ENCODE results near the gene PRR30. TPM values are rescaled to one million over a fixed set of nuclear protein-coding genes. Genes with fewer than 3 reads are reported as not detected.
"Not testable (repeated sequence)": the region's sequence is repeated elsewhere in the genome, so short reads cannot be mapped to it uniquely, and the experiment has no call there.

The PRR30 gene
- total RNA-seq, result not detected in 2 replicates

GRCh38 chr2:27139310-27139709 lies at the start of gene PRR30:
Gene PRR30 (minus strand): TSS chr2:27139410. CDS start chr2:27138329, 1,081 bp downstream.
- DNase-seq (ENCODE audit: low read depth in 2 of 2), result no peak

GRCh38 chr2:27186613-27187345 lies 47.6 kb upstream of the PRR30 start:
- DNase-seq (ENCODE audit: low read depth in 2 of 2), result no peak

GRCh38 chr2:27185331-27186026 lies 46.3 kb upstream of the PRR30 start:
- peak; percentile 17 to 68 for DNase-seq (ENCODE audit: low read depth in 2 of 2)

GRCh38 chr2:27184115-27184514 lies 44.9 kb upstream of the PRR30 start:
- DNase-seq (ENCODE audit: low read depth in 2 of 2), result no peak

- no peak for DNase-seq (ENCODE audit: low read depth in 2 of 2)
Observed at GRCh38 chr2:27182346-27182745, 43.1 kb upstream of the PRR30 start.

GRCh38 chr2:27179344-27180000 lies 40.3 kb upstream of the PRR30 start:
- no peak for DNase-seq (ENCODE audit: low read depth in 2 of 2)

GRCh38 chr2:27178469-27178868 lies 39.3 kb upstream of the PRR30 start:
- no peak for DNase-seq (ENCODE audit: low read depth in 2 of 2)

GRCh38 chr2:27177441-27178351 lies 38.5 kb upstream of the PRR30 start:
- no peak for DNase-seq (ENCODE audit: low read depth in 2 of 2)

- DNase-seq (ENCODE audit: low read depth in 2 of 2), result not testable (repeated sequence)
Observed at GRCh38 chr2:27175781-27176180, 36.6 kb upstream of the PRR30 start.

GRCh38 chr2:27175330-27175729 lies 36.1 kb upstream of the PRR30 start:
- DNase-seq (ENCODE audit: low read depth in 2 of 2), result no peak

- DNase-seq (ENCODE audit: low read depth in 2 of 2), result no peak
Observed at GRCh38 chr2:27174638-27175037, 35.4 kb upstream of the PRR30 start.

- DNase-seq (ENCODE audit: low read depth in 2 of 2), result no peak
Observed at GRCh38 chr2:27171351-27171848, 32.2 kb upstream of the PRR30 start.

GRCh38 chr2:27170581-27171337 lies 31.5 kb upstream of the PRR30 start:
- DNase-seq (ENCODE audit: low read depth in 2 of 2), result no peak

- no peak for DNase-seq (ENCODE audit: low read depth in 2 of 2)
Observed at GRCh38 chr2:27164960-27165763, 26.0 kb upstream of the PRR30 start.

- DNase-seq (ENCODE audit: low read depth in 2 of 2), result no peak
Observed at GRCh38 chr2:27162151-27163121, 23.2 kb upstream of the PRR30 start.

GRCh38 chr2:27160191-27160590 lies 21.0 kb upstream of the PRR30 start:
- no peak for DNase-seq (ENCODE audit: low read depth in 2 of 2)

GRCh38 chr2:27159271-27159670 lies 20.1 kb upstream of the PRR30 start:
- no peak for DNase-seq (ENCODE audit: low read depth in 2 of 2)

- no peak for DNase-seq (ENCODE audit: low read depth in 2 of 2)
Observed at GRCh38 chr2:27158468-27158867, 19.3 kb upstream of the PRR30 start.
